Mucosa of descending colon (tissue), 3 donors: Measurements from ENCODE around the gene IMPG2. TPM values are rescaled to one million over a fixed set of nuclear protein-coding genes. Genes with fewer than 3 reads are reported as not detected.

Experiments
- ATAC-seq: fragments of 200-7000 bp; cut with Tn5 transposase; one replicate; pipeline ENCODE4 v1.9.1; 2020; ENCODE audit warnings: mild to moderate bottlenecking, moderate library complexity
- DNase-seq, 3 donors: peaks; one replicate each; pipeline ENCODE4 v3.0.0-alpha.2; 2020
- H3K36me3 ChIP-seq: fragments of 200-600 bp; one replicate; pipeline ENCODE4 v1.8.0; 2021; ENCODE audit warnings: low read depth, mild to moderate bottlenecking
- H3K4me1 ChIP-seq: fragments of 200-600 bp; one replicate; pipeline ENCODE4 v1.8.0; 2021; ENCODE audit warnings: low read depth, mild to moderate bottlenecking
- H3K4me3 ChIP-seq: fragments of 200-600 bp; one replicate; pipeline ENCODE4 v1.8.0; 2021; ENCODE audit warnings: mild to moderate bottlenecking
- H3K9me3 ChIP-seq: fragments of 200-600 bp; one replicate; pipeline ENCODE4 v1.8.0; 2021; ENCODE audit warnings: mild to moderate bottlenecking
- intact Hi-C, 2 donors: fragments of 100-400 bp; cut with DNase I in 1 of 2; cut with micrococcal nuclease in 1 of 2; formaldehyde crosslinking; loops; one replicate each; pipeline versions ENCODE4 v1.11.0 to v1.11.1; 2022; cut with DNase I, micrococcal nuclease
- total RNA-seq, 3 donors: library from RNA; stranded (reverse); fragmentation: NEBNext Ultra II Directional in 2 of 3; extraction: Animal tissue kit (Norgen Biotek cat#: 25700) in 2 of 3; gene quantifications; one replicate each; pipeline versions ENCODE4 v1.2.1 to v1.2.4, GENCODE V29; 2021 to 2023
- TF ChIP-seq, protein P1 (sequence below): fragments of 200-600 bp; IDR thresholded peaks from one replicate; pipeline ENCODE4 v1.8.0; 2022; ENCODE audit warnings: antibody characterized with exemption, mild to moderate bottlenecking
- donor health status: DM: no; HTN: no; CAD: no; lungs with moderate emphysema.
- donor health status: DM: no; HTN: no; CAD: no.
- donor health status: DM: no; HTN: yes; CAD: no.

The IMPG2 gene
- total RNA-seq, 3 donors from 2014 or later, result 0.09 to 0.22 (median 0.12) TPM

DNA sequence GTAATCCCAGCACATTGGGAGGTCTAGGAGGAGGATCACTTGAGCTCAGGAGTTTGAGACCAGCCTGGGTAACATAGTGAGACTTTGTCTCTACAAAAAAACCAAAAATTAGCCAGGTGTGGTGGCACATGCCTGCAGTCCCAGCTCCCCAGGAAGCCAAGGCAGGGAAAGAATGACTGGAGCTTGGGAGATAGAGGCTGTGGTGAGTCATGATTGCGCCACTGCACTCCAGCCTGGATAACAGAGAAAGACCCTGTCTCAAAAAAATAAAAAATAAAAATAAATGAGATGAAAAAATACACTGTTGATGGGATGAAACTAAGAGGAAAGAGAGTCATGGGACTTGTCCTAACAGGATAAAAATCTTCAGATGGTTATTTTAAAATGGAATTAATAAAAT, 137.6 kb downstream of the IMPG2 start:
- H3K9me3 ChIP-seq, result no peaks in the 10 kb centered on the region
- ATAC-seq, result no peak
- TF ChIP-seq, protein P1, sequence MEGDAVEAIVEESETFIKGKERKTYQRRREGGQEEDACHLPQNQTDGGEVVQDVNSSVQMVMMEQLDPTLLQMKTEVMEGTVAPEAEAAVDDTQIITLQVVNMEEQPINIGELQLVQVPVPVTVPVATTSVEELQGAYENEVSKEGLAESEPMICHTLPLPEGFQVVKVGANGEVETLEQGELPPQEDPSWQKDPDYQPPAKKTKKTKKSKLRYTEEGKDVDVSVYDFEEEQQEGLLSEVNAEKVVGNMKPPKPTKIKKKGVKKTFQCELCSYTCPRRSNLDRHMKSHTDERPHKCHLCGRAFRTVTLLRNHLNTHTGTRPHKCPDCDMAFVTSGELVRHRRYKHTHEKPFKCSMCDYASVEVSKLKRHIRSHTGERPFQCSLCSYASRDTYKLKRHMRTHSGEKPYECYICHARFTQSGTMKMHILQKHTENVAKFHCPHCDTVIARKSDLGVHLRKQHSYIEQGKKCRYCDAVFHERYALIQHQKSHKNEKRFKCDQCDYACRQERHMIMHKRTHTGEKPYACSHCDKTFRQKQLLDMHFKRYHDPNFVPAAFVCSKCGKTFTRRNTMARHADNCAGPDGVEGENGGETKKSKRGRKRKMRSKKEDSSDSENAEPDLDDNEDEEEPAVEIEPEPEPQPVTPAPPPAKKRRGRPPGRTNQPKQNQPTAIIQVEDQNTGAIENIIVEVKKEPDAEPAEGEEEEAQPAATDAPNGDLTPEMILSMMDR, result no peak
- intact Hi-C loops, result no loop called here
- H3K4me3 ChIP-seq, result no peak overlapping the region
- H3K36me3 ChIP-seq, result no peaks in the 10 kb centered on the region
- no peak for DNase-seq
- no peaks in the 10 kb centered on the region for H3K4me1 ChIP-seq

DNA sequence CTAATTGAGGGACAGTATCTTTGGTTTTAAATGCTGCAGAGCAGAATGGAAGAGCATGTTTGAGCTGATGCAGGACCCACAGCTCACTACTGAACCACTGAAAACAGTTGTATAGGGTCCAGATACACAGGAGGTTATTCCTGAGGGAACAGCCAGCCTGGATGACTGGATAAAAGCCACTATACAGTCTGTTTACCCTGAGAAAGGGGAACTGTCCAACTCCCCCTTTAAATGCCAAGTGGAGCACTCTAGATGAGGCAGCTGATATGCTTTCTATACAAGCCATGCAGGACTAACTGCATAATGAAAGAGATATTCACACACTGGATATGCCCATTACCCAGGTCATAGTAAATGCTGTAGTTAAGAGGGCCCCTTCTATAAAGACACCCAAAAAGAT, 138.6 kb downstream of the IMPG2 start:
- DNase-seq (no peak), ATAC-seq (no peak)
- intact Hi-C loops, result no loop called here
- H3K9me3 ChIP-seq, result no peaks in the 10 kb centered on the region
- no peak overlapping the region for H3K4me3 ChIP-seq
- H3K36me3 ChIP-seq, result no peaks in the 10 kb centered on the region
- no peaks in the 10 kb centered on the region for H3K4me1 ChIP-seq
- TF ChIP-seq, protein P1, result no peak

DNA sequence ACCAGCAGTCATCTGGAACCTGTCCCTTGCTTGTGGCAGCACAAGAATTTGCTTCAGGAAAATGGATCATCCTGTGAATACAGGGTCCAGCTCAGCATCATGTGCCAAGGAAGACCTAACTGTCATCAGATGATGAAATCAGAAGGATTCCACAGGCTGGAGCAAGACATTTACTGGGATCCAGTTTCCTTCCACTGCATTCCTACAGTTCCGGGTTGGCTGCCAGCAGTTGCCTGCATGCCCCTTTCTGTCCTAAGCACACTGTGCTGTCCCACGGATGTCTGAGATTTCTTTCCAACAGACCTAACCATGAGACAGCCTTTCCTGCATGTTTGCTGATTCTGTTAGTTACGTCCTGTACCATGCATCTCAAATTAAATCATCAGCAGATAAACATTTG, 140.7 kb downstream of the IMPG2 start:
- intact Hi-C loops, result no loop called here
- Histone ChIP-seq H3K4me3 (no peak overlapping the region), H3K9me3 (no peaks in the 10 kb centered on the region), H3K36me3 (no peaks in the 10 kb centered on the region), H3K4me1 (no peaks in the 10 kb centered on the region)
- TF ChIP-seq, protein P1, result no peak
- DNase-seq, result no peak
- no peak for ATAC-seq

DNA sequence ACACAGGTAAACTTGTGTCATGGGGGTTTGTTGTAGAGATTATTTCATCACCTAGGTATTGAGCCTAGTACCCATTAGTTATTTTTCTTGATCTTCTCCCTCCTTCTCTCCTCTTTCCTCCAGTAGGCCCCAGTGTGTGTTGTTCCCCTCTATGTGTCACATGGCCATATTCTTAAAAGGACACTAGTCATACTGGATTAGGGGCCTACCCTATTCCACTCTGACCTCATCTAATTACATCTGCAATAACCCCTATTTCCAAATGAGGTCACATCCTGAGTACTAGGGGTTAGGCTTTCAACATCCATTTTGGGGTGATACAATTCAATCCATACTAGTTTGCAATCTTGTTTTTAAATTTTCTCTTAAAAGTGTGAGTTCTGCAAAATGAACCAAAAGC, 142.8 kb downstream of the IMPG2 start:
- H3K4me1 ChIP-seq, result no peaks in the 10 kb centered on the region
- TF ChIP-seq, protein P1, result no peak
- intact Hi-C loops, result no loop called here
- no peaks in the 10 kb centered on the region for H3K9me3 ChIP-seq
- no peak overlapping the region for H3K4me3 ChIP-seq
- no peak for DNase-seq
- no peaks in the 10 kb centered on the region for H3K36me3 ChIP-seq
- no peak for ATAC-seq

Other genes starting within 250 kb of the IMPG2 start
- 10 to 100 TPM in 2 of 3 donors, 1 to 10 TPM in 1; 9.1 to 17.7 (median 12.4) TPM for gene SENP7, start 192.6 kb upstream of the IMPG2 start, total RNA-seq
- 10 to 100 TPM; 14.4 to 17.6 (median 15.7) TPM for gene TRMT10C, start 241.3 kb upstream of the IMPG2 start, total RNA-seq